Activated CD8-positive, alpha-beta T cell treated with anti-CD3 and anti-CD28 coated beads for 36 hours (primary cell): ENCODE results near the gene PAX3. TPM values are rescaled to one million over a fixed set of nuclear protein-coding genes. Genes with fewer than 3 reads are reported as not detected.
A peak's percentile ranks its signal among the peaks of the same experiment; 100 is the strongest.

Source experiments
- ATAC-seq: fragments of 200-7000 bp; cut with Tn5 transposase; one replicate; pipeline ENCODE4 v1.10.0; 2021; ENCODE audit warnings: mild to moderate bottlenecking, moderate library complexity
- CTCF ChIA-PET: fragments of 350-600 bp; sonication (Branson Sonifier 250); formaldehyde crosslinking; loops from one replicate; lab custom pipeline; 2021; ENCODE audit warnings: antibody characterized with exemption; lab: Charles Lee
- POLR2A ChIA-PET: fragments of 350-600 bp; sonication (Branson Sonifier 250); formaldehyde crosslinking; loops from one replicate; lab custom pipeline; 2021; ENCODE audit warnings: antibody characterized with exemption; lab: Charles Lee
- DNase-seq: peaks from one replicate; pipeline ENCODE4 v3.0.0-alpha.2; 2020
- H3K27ac Mint-ChIP-seq: one replicate; pipeline ENCODE4 v1.8.0; 2021; ENCODE audit warnings: mild to moderate bottlenecking, mixed read lengths
- H3K27me3 Mint-ChIP-seq: one replicate; pipeline ENCODE4 v1.8.0; 2021; ENCODE audit warnings: mixed read lengths
- H3K36me3 Mint-ChIP-seq: one replicate; pipeline ENCODE4 v1.8.0; 2021; ENCODE audit warnings: low read depth, mixed read lengths
- H3K4me1 Mint-ChIP-seq: one replicate; pipeline ENCODE4 v1.8.0; 2021; ENCODE audit warnings: low read depth, mixed read lengths
- H3K4me3 Mint-ChIP-seq: one replicate; pipeline ENCODE4 v1.8.0; 2021; ENCODE audit warnings: mild to moderate bottlenecking, moderate library complexity, mixed read lengths
- H3K9me3 Mint-ChIP-seq: one replicate; pipeline ENCODE4 v1.8.0; 2021; ENCODE audit warnings: mixed read lengths
- CTCF ChIP-seq: fragments of 200-600 bp; IDR thresholded peaks from one replicate; pipeline ENCODE4 v1.8.0; 2022; ENCODE audit warnings: antibody characterized with exemption, mild to moderate bottlenecking
- intact Hi-C: fragments of 100-400 bp; cut with micrococcal nuclease; formaldehyde crosslinking; loops from one replicate; pipeline ENCODE4 v1.10.0; 2022
- total RNA-seq, 2 experiments: library from RNA; stranded (reverse); gene quantifications; one replicate each; pipeline ENCODE4 v1.2.3, GENCODE V29; 2021

PAX3 gene
- total RNA-seq, 2 experiments from 2014 or later: not detected

GRCh38 chr2:222303828-222304736 is 5.3 kb upstream of the PAX3 start:
- ChIA-PET POLR2A (no interaction called here), CTCF (interaction anchor here (1.4 kb wide), 1 partner anchor 10 kb away, joined by 3 read pairs; no protein-coding TSS in a partner anchor)
- peaks cover 5% of the 10 kb centered on the region for H3K36me3 Mint-ChIP-seq
- peaks cover 2% of the 10 kb centered on the region for H3K9me3 Mint-ChIP-seq
- H3K4me1 Mint-ChIP-seq: peaks cover 26% of the 10 kb centered on the region
- DNase-seq (no peak), ATAC-seq (no peak)
- peak overlapping the region; percentile 55 for H3K4me3 Mint-ChIP-seq
- intact Hi-C loops: loop anchor here (10.0 kb wide), 1 partner anchor 249 kb away; no protein-coding TSS in a partner anchor
- no peak for TF ChIP-seq CTCF
- H3K27ac Mint-ChIP-seq: no peak overlapping the region
- peaks cover 92% of the 10 kb centered on the region for H3K27me3 Mint-ChIP-seq

- no peak for TF ChIP-seq CTCF
- no peak for ATAC-seq
- H3K36me3 Mint-ChIP-seq: peaks cover 5% of the 10 kb centered on the region
- H3K27ac Mint-ChIP-seq: no peak overlapping the region
- intact Hi-C loops: loop anchor here (10.0 kb wide), 1 partner anchor 248 kb away; no protein-coding TSS in a partner anchor
- H3K4me1 Mint-ChIP-seq: peaks cover 27% of the 10 kb centered on the region
- ChIA-PET POLR2A (no interaction called here), CTCF (interaction anchor here (1.4 kb wide), 1 partner anchor 11 kb away, joined by 3 read pairs; no protein-coding TSS in a partner anchor)
- no peak for DNase-seq
- H3K9me3 Mint-ChIP-seq: peaks cover 2% of the 10 kb centered on the region
- peaks cover 90% of the 10 kb centered on the region for H3K27me3 Mint-ChIP-seq
- no peak overlapping the region for H3K4me3 Mint-ChIP-seq
Measured at GRCh38 chr2:222303045-222303827, 4.4 kb upstream of the PAX3 start.

GRCh38 chr2:222302178-222303018 is 3.6 kb upstream of the PAX3 start:
- Mint-ChIP-seq H3K27me3 (peaks cover 88% of the 10 kb centered on the region), H3K27ac (no peak overlapping the region), H3K4me1 (peaks cover 27% of the 10 kb centered on the region), H3K9me3 (peaks cover 2% of the 10 kb centered on the region), H3K4me3 (no peak overlapping the region), H3K36me3 (peaks cover 7% of the 10 kb centered on the region)
- intact Hi-C loops: loop anchor here (10.0 kb wide), 1 partner anchor 248 kb away; no protein-coding TSS in a partner anchor
- no peak for TF ChIP-seq CTCF
- ATAC-seq (no peak), DNase-seq (no peak)
- CTCF ChIA-PET: interaction anchor here (0.6 kb wide), 1 partner anchor 270 kb away, joined by 3 read pairs; no protein-coding TSS in a partner anchor
- POLR2A ChIA-PET: no interaction called here

DNA sequence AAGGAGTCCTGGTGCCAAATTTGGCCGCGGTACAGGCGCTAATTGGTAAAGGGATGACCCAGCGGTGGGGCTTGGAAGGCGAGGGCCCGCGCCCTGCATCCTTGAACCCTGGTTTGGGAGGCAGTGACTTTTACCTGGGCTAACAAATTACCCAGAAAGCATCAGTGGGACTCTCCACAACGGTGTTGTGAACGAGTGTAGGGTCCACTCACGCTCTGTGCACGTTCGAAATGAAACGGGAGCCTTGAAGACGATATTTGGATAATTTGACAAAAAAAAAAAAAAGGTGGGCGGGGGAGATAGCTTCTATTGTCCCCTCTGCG is 3.0 kb upstream of the PAX3 start:
- Mint-ChIP-seq H3K27me3 (peaks cover 88% of the 10 kb centered on the region), H3K4me1 (peaks cover 29% of the 10 kb centered on the region), H3K9me3 (peaks cover 2% of the 10 kb centered on the region), H3K36me3 (peaks cover 7% of the 10 kb centered on the region), H3K27ac (no peak overlapping the region), H3K4me3 (no peak overlapping the region)
- ChIA-PET CTCF (interaction anchor here (0.6 kb wide), 1 partner anchor 271 kb away, joined by 3 read pairs; no protein-coding TSS in a partner anchor), POLR2A (no interaction called here)
- no peak for TF ChIP-seq CTCF
- intact Hi-C loops: loop anchor here (10.0 kb wide), 1 partner anchor 247 kb away; no protein-coding TSS in a partner anchor
- ATAC-seq (no peak), DNase-seq (no peak)
